ENCODE data around the gene ANKRD22.

Gene ANKRD22

GRCh38 chr10:88870089-88870488 is 18.4 kb upstream of the ANKRD22 start:
- TF ChIP-seq, protein P1, sequence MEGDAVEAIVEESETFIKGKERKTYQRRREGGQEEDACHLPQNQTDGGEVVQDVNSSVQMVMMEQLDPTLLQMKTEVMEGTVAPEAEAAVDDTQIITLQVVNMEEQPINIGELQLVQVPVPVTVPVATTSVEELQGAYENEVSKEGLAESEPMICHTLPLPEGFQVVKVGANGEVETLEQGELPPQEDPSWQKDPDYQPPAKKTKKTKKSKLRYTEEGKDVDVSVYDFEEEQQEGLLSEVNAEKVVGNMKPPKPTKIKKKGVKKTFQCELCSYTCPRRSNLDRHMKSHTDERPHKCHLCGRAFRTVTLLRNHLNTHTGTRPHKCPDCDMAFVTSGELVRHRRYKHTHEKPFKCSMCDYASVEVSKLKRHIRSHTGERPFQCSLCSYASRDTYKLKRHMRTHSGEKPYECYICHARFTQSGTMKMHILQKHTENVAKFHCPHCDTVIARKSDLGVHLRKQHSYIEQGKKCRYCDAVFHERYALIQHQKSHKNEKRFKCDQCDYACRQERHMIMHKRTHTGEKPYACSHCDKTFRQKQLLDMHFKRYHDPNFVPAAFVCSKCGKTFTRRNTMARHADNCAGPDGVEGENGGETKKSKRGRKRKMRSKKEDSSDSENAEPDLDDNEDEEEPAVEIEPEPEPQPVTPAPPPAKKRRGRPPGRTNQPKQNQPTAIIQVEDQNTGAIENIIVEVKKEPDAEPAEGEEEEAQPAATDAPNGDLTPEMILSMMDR (IDR thresholded peaks at IDR 0.05), result no peak

DNA sequence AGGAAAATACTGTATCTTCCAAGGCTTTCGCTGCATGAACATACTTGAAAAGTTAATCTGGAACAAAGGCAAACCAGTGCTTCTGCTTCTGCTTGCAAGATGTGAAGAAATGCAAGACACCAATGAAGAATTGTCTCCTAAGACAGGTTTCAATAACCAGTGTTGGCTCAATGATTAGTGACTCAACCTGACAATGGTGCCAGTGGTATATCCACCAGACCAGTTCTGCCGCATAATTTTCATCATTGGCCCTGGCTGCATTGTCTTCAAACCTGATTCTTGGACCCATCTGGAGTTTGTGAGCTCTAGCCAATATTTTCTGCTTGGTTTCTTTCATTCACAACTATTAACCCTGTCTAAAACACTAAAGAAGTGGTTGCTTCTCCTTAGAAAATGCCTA is 14.8 kb upstream of the ANKRD22 start:
- TF ChIP-seq, protein P1 (IDR thresholded peaks at IDR 0.05), result no peak

GRCh38 chr10:88865281-88865876 is 13.7 kb upstream of the ANKRD22 start:
- TF ChIP-seq, protein P1 (IDR thresholded peaks at IDR 0.05), result 0 out of 2 replicates have a peak, but pooled peaks have one; percentile 20

DNA sequence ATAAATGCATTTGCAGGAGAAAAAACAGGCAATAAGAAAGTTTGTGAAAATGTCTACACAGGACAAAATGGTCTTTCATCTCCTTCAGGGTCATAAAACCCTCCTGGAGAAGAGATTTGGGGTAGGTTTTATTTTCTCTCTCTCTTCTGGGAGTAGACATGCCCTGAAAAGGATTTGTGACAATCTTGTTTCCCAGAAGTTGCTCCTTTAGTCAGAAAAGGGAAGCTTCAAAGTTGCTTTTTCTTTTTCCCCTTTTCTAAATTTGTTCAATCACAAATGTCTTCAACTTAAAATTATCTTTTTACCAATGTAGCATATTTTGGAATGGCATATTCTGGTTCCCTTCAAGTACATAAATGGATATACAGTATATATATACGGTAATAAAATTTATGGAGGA is 9.4 kb upstream of the ANKRD22 start:
- TF ChIP-seq, protein P1 (IDR thresholded peaks at IDR 0.05), result no peak

DNA sequence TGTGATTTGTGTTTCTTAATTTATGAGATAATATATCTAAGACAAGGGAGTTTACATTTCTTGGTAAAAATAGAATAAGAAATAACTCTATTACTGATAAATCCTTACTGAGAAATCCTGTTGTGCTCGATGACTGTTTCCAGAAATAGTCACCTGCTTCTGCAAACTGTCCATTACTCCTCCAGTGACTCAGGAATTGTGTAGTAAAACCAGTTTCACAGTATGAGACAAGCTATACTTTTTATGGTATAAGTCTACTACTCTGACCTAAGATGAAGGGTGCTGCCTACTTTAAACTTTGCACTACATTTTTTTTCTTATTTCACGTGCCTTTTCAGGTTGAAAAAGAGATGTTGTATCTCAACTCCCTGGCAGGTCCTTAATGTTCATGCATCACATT is 6.8 kb upstream of the ANKRD22 start:
- TF ChIP-seq, protein P1 (IDR thresholded peaks at IDR 0.05), result no peak

DNA sequence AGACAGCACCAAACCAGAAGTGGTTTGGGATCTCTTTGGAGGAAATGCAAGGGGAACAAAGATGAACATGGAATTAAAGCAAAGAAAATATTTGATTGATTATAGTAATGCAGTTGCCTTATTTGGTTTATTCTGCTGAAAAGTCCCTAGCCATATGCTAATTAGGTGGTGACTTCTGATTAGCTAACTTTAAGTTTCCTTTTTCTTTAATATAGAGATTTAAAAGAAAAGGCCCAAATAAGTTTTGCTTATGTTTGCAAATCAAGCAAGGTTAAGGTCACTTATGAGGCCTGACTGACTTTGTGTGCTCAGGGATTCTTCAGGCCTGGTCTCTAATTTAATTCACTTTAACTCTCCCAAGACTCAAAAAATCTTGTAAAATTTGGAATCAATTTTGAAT is 6.2 kb upstream of the ANKRD22 start:
- TF ChIP-seq, protein P1 (IDR thresholded peaks at IDR 0.05), result no peak

GRCh38 chr10:88854684-88855083 is 3.0 kb upstream of the ANKRD22 start:
- TF ChIP-seq, protein P1 (IDR thresholded peaks at IDR 0.05), result no peak

Measured in LNCAP (cell line).